Peyer's patch (tissue), 4 donors: ENCODE data around the gene ZNF600.
"Not testable (repeated sequence)": the region's sequence is repeated elsewhere in the genome, so short reads cannot be mapped to it uniquely, and the experiment has no call there.

Experiments used
- POLR2A ChIP-seq, 2 donors: fragments of 450-650 bp; IDR thresholded peaks; one replicate each; pipeline ENCODE4 v1.5.1; 2017; ENCODE audit warnings: antibody characterized with exemption in 2 of 2, mild to moderate bottlenecking in 2 of 2, moderate library complexity in 2 of 2
- TF ChIP-seq, protein P1 (sequence below), 6 experiments: fragments of 450-650 bp in 4 of 6; fragments of 200-600 bp in 2 of 6; sonication (generic) in 1 of 6; IDR thresholded peaks; one replicate each; pipeline ENCODE4 v1.5.1; 2017 to 2019; ENCODE audit warnings: antibody characterized with exemption in 6 of 6, mild to moderate bottlenecking in 3 of 6, moderate library complexity in 1 of 6

- TF ChIP-seq, protein P1, sequence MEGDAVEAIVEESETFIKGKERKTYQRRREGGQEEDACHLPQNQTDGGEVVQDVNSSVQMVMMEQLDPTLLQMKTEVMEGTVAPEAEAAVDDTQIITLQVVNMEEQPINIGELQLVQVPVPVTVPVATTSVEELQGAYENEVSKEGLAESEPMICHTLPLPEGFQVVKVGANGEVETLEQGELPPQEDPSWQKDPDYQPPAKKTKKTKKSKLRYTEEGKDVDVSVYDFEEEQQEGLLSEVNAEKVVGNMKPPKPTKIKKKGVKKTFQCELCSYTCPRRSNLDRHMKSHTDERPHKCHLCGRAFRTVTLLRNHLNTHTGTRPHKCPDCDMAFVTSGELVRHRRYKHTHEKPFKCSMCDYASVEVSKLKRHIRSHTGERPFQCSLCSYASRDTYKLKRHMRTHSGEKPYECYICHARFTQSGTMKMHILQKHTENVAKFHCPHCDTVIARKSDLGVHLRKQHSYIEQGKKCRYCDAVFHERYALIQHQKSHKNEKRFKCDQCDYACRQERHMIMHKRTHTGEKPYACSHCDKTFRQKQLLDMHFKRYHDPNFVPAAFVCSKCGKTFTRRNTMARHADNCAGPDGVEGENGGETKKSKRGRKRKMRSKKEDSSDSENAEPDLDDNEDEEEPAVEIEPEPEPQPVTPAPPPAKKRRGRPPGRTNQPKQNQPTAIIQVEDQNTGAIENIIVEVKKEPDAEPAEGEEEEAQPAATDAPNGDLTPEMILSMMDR (IDR thresholded peaks at IDR 0.05) = not testable (repeated sequence)
- not testable (repeated sequence) for TF ChIP-seq POLR2A (IDR thresholded peaks at IDR 0.05)
Observed at GRCh38 chr19:52834289-52834688, 47.7 kb upstream of the ZNF600 start.
